Activated T-cell treated with anti-CD3 and anti-CD28 coated beads for 1 hour (primary cell): ENCODE results near the gene CHD6.

Experiments
- DNase-seq: peaks from one replicate; pipeline ENCODE4 v3.0.0-alpha.2; 2020; ENCODE audit warnings: low read depth

The CHD6 gene

GRCh38 chr20:41370176-41370575 is 248.0 kb downstream of the CHD6 start:
- no peak for DNase-seq

- no peak for DNase-seq
Measured at GRCh38 chr20:41369673-41370072, 248.5 kb downstream of the CHD6 start.

GRCh38 chr20:41367956-41368355 is 250.2 kb downstream of the CHD6 start:
- DNase-seq = no peak

- DNase-seq = no peak
Measured at GRCh38 chr20:41367393-41367695, 250.8 kb downstream of the CHD6 start.

GRCh38 chr20:41366546-41367392 is 251.4 kb downstream of the CHD6 start, which contains the start of gene EMILIN3:
EMILIN3 (minus strand) TSS chr20:41366818; CDS start chr20:41366634, 184 bp downstream.
- DNase-seq = no peak

GRCh38 chr20:41365777-41366545 is 252.2 kb downstream of the CHD6 start:
- DNase-seq = no peak

GRCh38 chr20:41364967-41365765 is 253.0 kb downstream of the CHD6 start:
- no peak for DNase-seq

GRCh38 chr20:41364236-41364855 is 253.8 kb downstream of the CHD6 start:
- DNase-seq = no peak

GRCh38 chr20:41363601-41364000 is 254.6 kb downstream of the CHD6 start:
- DNase-seq = no peak

- DNase-seq = no peak
Measured at GRCh38 chr20:41362748-41363140, 255.4 kb downstream of the CHD6 start.

GRCh38 chr20:41361757-41362747 is 256.1 kb downstream of the CHD6 start:
- DNase-seq = no peak

- DNase-seq = no peak
Measured at GRCh38 chr20:41360831-41361756, 257.1 kb downstream of the CHD6 start.

GRCh38 chr20:41359541-41360011 is 258.6 kb downstream of the CHD6 start:
- DNase-seq = no peak

GRCh38 chr20:41358717-41359116 is 259.5 kb downstream of the CHD6 start:
- no peak for DNase-seq

- no peak for DNase-seq
Measured at GRCh38 chr20:41358230-41358629, 259.9 kb downstream of the CHD6 start.

GRCh38 chr20:41357424-41358163 is 260.6 kb downstream of the CHD6 start:
- DNase-seq = no peak

- no peak for DNase-seq
Measured at GRCh38 chr20:41356951-41357350, 261.2 kb downstream of the CHD6 start.

GRCh38 chr20:41355598-41356203 is 262.5 kb downstream of the CHD6 start:
- DNase-seq = no peak
